Measurements from ENCODE around the gene DNALI1.

The DNALI1 gene

DNA sequence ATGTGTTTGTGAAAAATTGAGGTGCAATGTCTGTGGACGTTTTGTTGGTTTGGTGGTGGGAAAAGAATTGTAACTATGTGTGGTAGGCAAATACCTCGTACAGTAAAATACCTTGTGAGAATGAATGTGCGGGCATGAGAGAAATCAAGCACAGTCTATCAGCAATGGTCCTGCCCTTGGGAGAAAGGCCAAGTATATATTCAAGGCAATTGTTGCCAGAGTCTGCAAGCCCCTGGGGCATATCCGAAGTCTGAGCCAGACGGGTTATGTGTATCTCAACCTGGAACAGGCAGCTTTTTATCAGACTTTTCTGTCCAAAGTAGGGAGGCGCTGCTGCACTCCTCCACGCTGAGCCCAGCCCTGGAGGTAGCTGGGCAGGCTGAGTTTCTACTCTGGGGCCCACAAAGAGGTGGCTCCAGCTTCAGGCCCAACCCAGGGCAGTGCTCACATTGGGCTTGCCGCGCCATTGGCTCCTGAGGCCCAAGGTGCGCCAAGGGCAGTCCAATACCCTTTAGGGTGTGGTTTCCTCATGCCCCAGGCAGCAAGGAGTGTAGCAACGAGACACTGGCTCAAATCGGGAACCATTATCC is 48.4 kb downstream of the DNALI1 start:
- H3K27ac Mint-ChIP-seq, result no peak overlapping the region
- no peak for DNase-seq
- no peak overlapping the region for H3K4me3 Mint-ChIP-seq
- H3K36me3 Mint-ChIP-seq (ENCODE audit: low read depth), result no peaks in the 10 kb centered on the region
- peaks cover 3% of the 10 kb centered on the region for H3K27me3 Mint-ChIP-seq
- no peaks in the 10 kb centered on the region for H3K9me3 Mint-ChIP-seq
- H3K4me1 Mint-ChIP-seq (ENCODE audit: low read depth), result peaks cover 3% of the 10 kb centered on the region

DNA sequence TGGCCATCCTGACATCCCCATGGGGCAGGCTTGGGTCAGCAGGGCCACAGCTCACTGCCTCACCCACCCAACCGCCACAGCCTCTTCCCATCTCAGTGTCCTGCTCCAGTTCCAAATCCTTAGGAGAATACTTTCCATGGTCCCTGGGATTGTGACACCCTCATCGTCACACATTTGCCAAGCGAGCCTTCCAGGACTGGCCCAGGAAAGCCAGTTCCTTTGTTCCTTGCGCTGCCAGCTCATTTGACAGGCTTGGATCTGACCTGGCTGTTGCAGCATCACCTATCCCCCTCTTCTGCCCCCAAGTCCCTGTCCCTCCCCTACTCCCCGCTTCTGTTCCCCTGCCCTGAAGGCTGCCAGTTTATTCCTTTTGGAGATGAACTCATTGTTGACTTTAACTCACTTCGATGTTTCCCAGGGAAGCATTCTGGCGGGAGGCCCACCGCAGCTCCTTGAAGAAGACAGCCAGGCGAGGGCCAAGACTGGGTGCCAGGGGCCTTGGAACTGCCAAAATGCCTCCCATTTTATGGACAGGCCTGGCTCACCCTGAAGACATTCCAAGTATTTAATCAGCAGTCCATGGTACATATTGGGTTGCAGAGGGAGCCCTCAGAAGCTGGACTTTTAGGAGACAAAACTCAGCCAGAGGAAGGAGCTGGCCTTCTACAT is 49.2 kb downstream of the DNALI1 start:
- H3K27me3 Mint-ChIP-seq, result peaks cover 3% of the 10 kb centered on the region
- H3K27ac Mint-ChIP-seq, result no peak overlapping the region
- no peaks in the 10 kb centered on the region for H3K9me3 Mint-ChIP-seq
- no peak for DNase-seq
- H3K4me1 Mint-ChIP-seq (ENCODE audit: low read depth), result peaks cover 3% of the 10 kb centered on the region
- H3K4me3 Mint-ChIP-seq, result no peak overlapping the region
- no peaks in the 10 kb centered on the region for H3K36me3 Mint-ChIP-seq (ENCODE audit: low read depth)

DNA sequence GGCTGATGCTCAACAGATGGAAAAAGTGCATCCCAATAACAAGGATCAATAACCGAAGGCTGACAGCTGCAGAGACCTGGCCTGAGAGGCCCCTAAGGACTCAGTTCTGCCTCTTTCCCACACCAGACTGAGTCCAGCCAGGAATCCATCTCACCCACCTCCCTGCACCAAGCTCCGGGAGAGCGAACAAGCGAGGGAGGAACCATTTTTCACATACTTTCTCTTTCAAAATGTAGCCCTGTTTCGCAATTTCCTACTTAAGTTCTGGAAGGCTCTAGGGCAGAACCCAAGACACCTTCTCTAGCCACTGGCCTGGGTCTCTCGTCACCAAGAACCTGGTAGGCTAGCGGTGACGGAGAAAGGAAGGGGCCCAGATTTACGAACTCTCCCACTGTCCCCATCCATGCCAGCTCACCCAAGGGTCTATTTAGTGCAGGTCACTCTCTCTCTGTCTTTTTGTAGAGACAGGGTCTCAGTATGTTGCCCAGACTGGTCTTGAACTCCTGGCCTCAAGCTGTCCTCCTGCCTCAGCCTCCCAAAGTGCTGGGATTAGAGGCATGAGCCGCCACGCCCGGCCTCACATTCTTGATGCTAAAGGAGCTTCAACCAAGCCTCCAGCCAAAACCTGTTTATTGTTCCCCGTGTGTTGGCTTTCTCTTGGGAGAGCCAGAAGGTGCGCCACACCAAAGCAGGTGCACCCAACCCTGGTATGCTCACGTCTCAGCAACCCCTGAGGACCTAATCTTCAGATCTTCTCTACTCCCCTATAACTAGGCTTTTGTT is 49.9 kb downstream of the DNALI1 start:
- Mint-ChIP-seq H3K27me3 (peaks cover 3% of the 10 kb centered on the region), H3K9me3 (no peaks in the 10 kb centered on the region), H3K36me3 (ENCODE audit: low read depth) (no peaks in the 10 kb centered on the region), H3K27ac (no peak overlapping the region), H3K4me3 (no peak overlapping the region), H3K4me1 (ENCODE audit: low read depth) (peaks cover 3% of the 10 kb centered on the region)
- no peak for DNase-seq

DNA sequence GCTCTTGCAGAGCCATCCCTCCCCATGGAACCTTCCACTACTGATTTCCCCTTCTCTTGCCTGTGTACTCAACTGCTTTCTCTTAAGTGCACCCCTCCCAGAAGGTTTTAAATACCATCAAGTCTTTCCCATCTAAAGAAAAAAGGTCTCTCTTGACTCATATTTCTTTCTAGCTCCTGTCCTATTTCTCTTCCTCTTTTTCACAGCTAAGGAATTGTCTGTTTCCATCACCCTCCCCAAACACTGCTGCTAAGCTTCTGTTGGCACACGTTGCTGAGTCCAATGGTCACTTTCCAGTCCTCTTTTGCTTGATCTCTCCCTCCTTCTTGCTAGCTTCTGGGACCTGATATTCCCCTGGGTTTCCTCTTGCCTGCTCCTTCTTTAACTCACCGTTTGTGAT is 52.3 kb downstream of the DNALI1 start:
- Mint-ChIP-seq H3K4me3 (no peak overlapping the region), H3K27me3 (no peaks in the 10 kb centered on the region), H3K36me3 (ENCODE audit: low read depth) (no peaks in the 10 kb centered on the region), H3K9me3 (no peaks in the 10 kb centered on the region), H3K4me1 (ENCODE audit: low read depth) (no peaks in the 10 kb centered on the region), H3K27ac (no peak overlapping the region)
- no peak for DNase-seq

DNA sequence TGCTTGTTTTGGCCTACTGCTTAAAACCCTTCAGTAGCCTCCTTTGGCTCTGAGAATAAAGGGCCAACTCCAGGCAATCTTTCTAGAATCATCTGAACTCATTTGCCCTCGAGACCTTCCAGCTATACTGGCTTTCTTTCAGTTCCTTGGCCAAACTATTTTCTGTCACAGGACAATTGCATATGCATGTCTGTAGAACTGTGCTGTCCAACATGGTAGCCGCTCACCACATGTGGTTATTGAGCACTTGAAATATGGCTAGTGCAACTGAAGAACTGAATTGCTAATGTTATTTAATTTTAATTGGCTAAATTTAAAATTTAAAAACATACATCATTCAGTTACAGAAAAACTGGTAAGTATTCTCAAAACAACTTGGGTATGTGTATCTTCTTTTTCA is 53.3 kb downstream of the DNALI1 start:
- Mint-ChIP-seq H3K36me3 (ENCODE audit: low read depth) (no peaks in the 10 kb centered on the region), H3K9me3 (no peaks in the 10 kb centered on the region), H3K27ac (no peak overlapping the region), H3K27me3 (peaks cover 1% of the 10 kb centered on the region), H3K4me3 (no peak overlapping the region), H3K4me1 (ENCODE audit: low read depth) (no peaks in the 10 kb centered on the region)
- DNase-seq, result no peak

DNA sequence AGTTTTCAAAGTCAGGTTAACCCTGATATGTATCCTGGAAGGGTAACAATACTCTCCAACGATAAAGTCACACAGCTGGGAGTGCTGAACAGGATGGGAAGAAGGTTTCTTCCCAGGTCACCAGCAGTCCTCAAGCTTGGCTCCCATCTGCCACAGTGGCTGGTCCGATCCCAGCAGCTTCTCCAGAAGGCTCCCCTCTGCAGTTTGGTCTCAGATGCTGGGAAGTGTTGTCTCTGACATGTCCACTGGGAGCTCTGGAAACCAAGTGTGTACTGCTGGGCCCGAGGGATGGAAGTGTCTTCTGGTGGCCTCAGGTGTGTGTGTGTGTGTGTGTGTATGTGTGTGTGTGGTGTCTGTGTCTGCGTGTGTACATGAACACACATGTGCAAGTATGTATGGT is 55.4 kb downstream of the DNALI1 start:
- no peaks in the 10 kb centered on the region for H3K9me3 Mint-ChIP-seq

DNA sequence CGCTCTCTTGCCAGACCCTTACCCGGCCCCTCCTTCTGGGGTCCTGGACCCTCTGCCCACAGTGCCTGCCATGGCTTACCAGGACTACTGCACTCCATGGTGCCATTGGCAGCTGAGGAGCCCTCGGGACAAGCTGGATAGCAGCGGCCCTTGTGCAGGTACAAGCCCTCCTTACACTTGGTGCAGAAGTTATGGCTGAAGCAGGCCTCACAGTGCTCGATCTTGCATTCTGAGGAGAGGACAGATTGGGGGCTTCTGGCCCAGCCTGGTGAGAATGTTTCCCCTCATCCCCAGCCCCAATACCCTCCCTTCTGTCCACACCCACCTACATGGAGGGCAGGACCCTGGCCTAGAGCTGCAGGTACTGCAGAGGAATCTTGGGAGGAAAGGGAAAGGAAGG is 57.4 kb downstream of the DNALI1 start:
- Mint-ChIP-seq H3K4me1 (ENCODE audit: low read depth) (no peaks in the 10 kb centered on the region), H3K27me3 (peaks cover 35% of the 10 kb centered on the region)

More for the DNA sequence above, 55.4 kb downstream of the DNALI1 start:
- Mint-ChIP-seq H3K36me3 (ENCODE audit: low read depth) (no peaks in the 10 kb centered on the region), H3K27ac (no peak overlapping the region), H3K4me3 (no peak overlapping the region), H3K4me1 (ENCODE audit: low read depth) (no peaks in the 10 kb centered on the region), H3K27me3 (peaks cover 23% of the 10 kb centered on the region)
- DNase-seq, result no peak

DNA sequence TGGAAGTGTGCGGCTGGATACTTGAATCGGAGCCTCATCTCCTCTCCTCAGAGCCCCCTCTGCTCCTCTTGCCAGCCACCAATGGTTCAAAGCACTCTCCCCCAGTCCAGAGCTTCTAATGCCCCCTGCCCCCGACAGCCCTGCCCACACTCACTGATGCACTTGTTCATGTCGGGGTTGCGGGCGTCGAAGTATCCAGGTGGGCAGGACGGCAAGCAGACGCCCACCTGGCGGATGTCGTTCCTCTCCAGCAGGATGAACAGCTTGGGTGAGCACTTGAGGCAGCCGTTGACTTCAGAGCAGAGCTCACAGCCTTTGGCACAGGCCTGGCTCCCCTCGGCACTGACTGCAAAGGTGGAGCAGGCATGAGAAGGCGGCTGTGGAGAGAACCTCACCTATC is 59.6 kb downstream of the DNALI1 start:
- DNase-seq, result no peak
- H3K9me3 Mint-ChIP-seq, result no peaks in the 10 kb centered on the region
- H3K4me1 Mint-ChIP-seq (ENCODE audit: low read depth), result no peaks in the 10 kb centered on the region
- no peak overlapping the region for H3K27ac Mint-ChIP-seq
- no peaks in the 10 kb centered on the region for H3K36me3 Mint-ChIP-seq (ENCODE audit: low read depth)
- peaks cover 39% of the 10 kb centered on the region for H3K27me3 Mint-ChIP-seq
- H3K4me3 Mint-ChIP-seq, result no peak overlapping the region

More for the DNA sequence above, 57.4 kb downstream of the DNALI1 start:
- Mint-ChIP-seq H3K27ac (no peak overlapping the region), H3K36me3 (ENCODE audit: low read depth) (no peaks in the 10 kb centered on the region), H3K4me3 (no peak overlapping the region), H3K9me3 (no peaks in the 10 kb centered on the region)
- DNase-seq, result no peak

Measured in activated T-cell treated with anti-CD3 and anti-CD28 coated beads, Interleukin-2, amount 50 U/mL, for 24 hours (primary cell).